ENCODE measurements around the gene DYRK4.

The DYRK4 gene

GRCh38 chr12:4630262-4630661 is 68.3 kb downstream of the DYRK4 start:
- no peak for DNase-seq

GRCh38 chr12:4643747-4644146 is 81.7 kb downstream of the DYRK4 start:
- DNase-seq = no peak

- no peak for DNase-seq
These were observed 83.0 kb downstream of the DYRK4 start for GRCh38 chr12:4645023-4645422.

GRCh38 chr12:4648104-4648500 is 86.1 kb downstream of the DYRK4 start:
- DNase-seq = no peak

GRCh38 chr12:4648501-4649357 is 86.7 kb downstream of the DYRK4 start, which contains the start of the genes AKAP3 and NDUFA9:
TSS of gene AKAP3 (minus strand) at chr12:4649051. CDS start at chr12:4638196, 10,855 bp downstream.
TSS of gene NDUFA9 (plus strand) at chr12:4649114. CDS start at chr12:4649127, 13 bp downstream.
- peak; percentile 86 for DNase-seq

- DNase-seq = no peak
These were observed 87.3 kb downstream of the DYRK4 start for GRCh38 chr12:4649358-4649661.

GRCh38 chr12:4653257-4653656 is 91.2 kb downstream of the DYRK4 start:
- DNase-seq = no peak

- DNase-seq = no peak
These were observed 91.7 kb downstream of the DYRK4 start for GRCh38 chr12:4653691-4654090.
